Neural cell (in vitro differentiated cells): ENCODE data around the gene CLDN2. TPM values are rescaled to one million over a fixed set of nuclear protein-coding genes. Genes with fewer than 3 reads are reported as not detected.

Experiments used
- H2AFZ ChIP-seq: fragments of 200-600, 300-800 bp; sonication (generic), shearing (Covaris generic); 2 replicates; pipeline ENCODE4 v1.6.0; 2014; ENCODE audit warnings: low read depth, mild to moderate bottlenecking, antibody characterized with exemption, low read length, moderate library complexity
- H3F3A ChIP-seq: fragments of 200-600 bp; shearing (Covaris generic); 2 replicates; pipeline ENCODE4 v1.6.1; 2016; ENCODE audit warnings: mild to moderate bottlenecking, moderate library complexity, mixed read lengths, antibody characterized with exemption, low read length; ENCODE audit not compliant: insufficient read depth, poor library complexity, severe bottlenecking
- H3K27ac ChIP-seq: fragments of 200-600, 300-800 bp; sonication (generic), shearing (Covaris generic); 2 replicates; pipeline ENCODE4 v1.5.1; 2014; ENCODE audit warnings: mild to moderate bottlenecking, low read length, moderate library complexity
- H3K27me3 ChIP-seq: fragments of 300-800, 200-600 bp; sonication (generic), shearing (Covaris generic); 2 replicates; pipeline ENCODE4 v1.6.0; 2014; ENCODE audit warnings: mild to moderate bottlenecking, low read depth, low read length, moderate library complexity; ENCODE audit not compliant: insufficient read depth
- H3K36me3 ChIP-seq: fragments of 300-800, 200-600 bp; sonication (generic), shearing (Covaris generic); 2 replicates; pipeline ENCODE4 v1.5.1; 2014; ENCODE audit warnings: mild to moderate bottlenecking, antibody characterized with exemption, low read length, moderate library complexity; ENCODE audit not compliant: insufficient read depth
- H3K4me2 ChIP-seq: fragments of 300-800, 200-600 bp; sonication (generic), shearing (Covaris generic); 2 replicates; pipeline ENCODE4 v1.6.0; 2014; ENCODE audit warnings: mild to moderate bottlenecking, low read length
- H3K4me3 ChIP-seq: fragments of 300-800, 200-600 bp; sonication (generic), shearing (Covaris generic); 2 replicates; pipeline ENCODE4 v1.5.1; 2014; ENCODE audit warnings: mild to moderate bottlenecking, low read length, moderate library complexity
- H3K79me2 ChIP-seq: fragments of 200-600 bp; shearing (Covaris generic); replicated peaks from 2 replicates; pipeline ENCODE4 v1.6.0; 2014; ENCODE audit warnings: mild to moderate bottlenecking, low read length, moderate library complexity; ENCODE audit not compliant: insufficient read depth
- H3K9ac ChIP-seq: fragments of 300-800, 200-600 bp; sonication (generic), shearing (Covaris generic); 2 replicates; pipeline ENCODE4 v1.6.1; 2016; ENCODE audit warnings: mild to moderate bottlenecking, low read length, mixed read lengths
- H3K9me2 ChIP-seq: fragments of 200-600 bp; shearing (Covaris generic); 2 replicates; pipeline ENCODE4 v1.6.1; 2016; ENCODE audit warnings: mild to moderate bottlenecking, low read length, mixed read lengths; ENCODE audit not compliant: insufficient read depth
- H3K9me3 ChIP-seq: fragments of 200-600, 300-800 bp; sonication (generic), shearing (Covaris generic); 2 replicates; pipeline ENCODE4 v1.6.1; 2016; ENCODE audit warnings: mild to moderate bottlenecking, mixed run types, low read length, moderate library complexity, mixed read lengths
- H4K20me1 ChIP-seq: fragments of 200-600 bp; shearing (Covaris generic); 2 replicates; pipeline ENCODE4 v1.6.1; 2016; ENCODE audit warnings: mild to moderate bottlenecking, mixed run types; ENCODE audit not compliant: insufficient read depth
- CTCF ChIP-seq: fragments of 450-650 bp; IDR thresholded peaks from 2 replicates; pipeline ENCODE4 v1.5.1; 2014; ENCODE audit warnings: antibody characterized with exemption, mild to moderate bottlenecking, moderate library complexity; ENCODE audit not compliant: poor library complexity, severe bottlenecking
- EP300 ChIP-seq: fragments of 450-650 bp; conservative IDR thresholded peaks from 2 replicates; pipeline ENCODE4 v1.6.1; 2014; ENCODE audit warnings: antibody characterized with exemption, mild to moderate bottlenecking, moderate library complexity; ENCODE audit not compliant: poor library complexity, severe bottlenecking
- EZH2 ChIP-seq: fragments of 200-600, 300-800 bp; shearing (Covaris generic), sonication (generic); IDR thresholded peaks from 2 replicates; pipeline ENCODE4 v1.6.1; 2014; ENCODE audit warnings: antibody characterized with exemption, low read length, borderline replicate concordance, mild to moderate bottlenecking; ENCODE audit not compliant: insufficient read depth, poor library complexity, severe bottlenecking
- MXI1 ChIP-seq: fragments of 450-650 bp; conservative IDR thresholded peaks from 2 replicates; pipeline ENCODE4 v1.6.1; 2014; ENCODE audit warnings: antibody characterized with exemption, mild to moderate bottlenecking; ENCODE audit not compliant: poor library complexity, severe bottlenecking
- POLR2AphosphoS5 ChIP-seq: IDR thresholded peaks from 2 replicates; pipeline ENCODE4 v1.6.1; 2012
- RAD21 ChIP-seq: fragments of 450-650 bp; conservative IDR thresholded peaks from 2 replicates; pipeline ENCODE4 v1.6.1; 2014; ENCODE audit warnings: antibody characterized with exemption, mild to moderate bottlenecking, moderate library complexity
- REST ChIP-seq: IDR thresholded peaks from 2 replicates; pipeline ENCODE4 v1.6.1; 2012; ENCODE audit warnings: borderline replicate concordance
- SMC3 ChIP-seq: fragments of 450-650 bp; conservative IDR thresholded peaks from 2 replicates; pipeline ENCODE4 v1.6.1; 2014; ENCODE audit warnings: antibody characterized with exemption, mild to moderate bottlenecking, moderate library complexity; ENCODE audit not compliant: poor library complexity
- TAF1 ChIP-seq: IDR thresholded peaks from 2 replicates; pipeline ENCODE4 v1.6.1; 2012; ENCODE audit warnings: low read depth
- polyA plus RNA-seq: library from polyadenylated mRNA; depleted of rRNA; stranded (reverse); fragments of >200 nt; gene quantifications from 2 replicates; pipeline ENCODE4 v1.2.3, GENCODE V29; 2014

Gene CLDN2
- polyA plus RNA-seq, 1 donor from 2014 or later: not detected

- no peak overlapping the region for H3K4me2 ChIP-seq
- H3F3A ChIP-seq: no peaks in the 10 kb centered on the region
These were observed 45.1 kb upstream of the CLDN2 start for GRCh38 chrX:106875151-106875550.

GRCh38 chrX:106889468-106889867, 30.7 kb upstream of the CLDN2 start:
- Histone ChIP-seq H3K27ac (no peak overlapping the region), H3K9me2 (no peaks in the 10 kb centered on the region), H3F3A (no peaks in the 10 kb centered on the region)

More at GRCh38 chrX:106875151-106875550, 45.1 kb upstream of the CLDN2 start:
- no peaks in the 10 kb centered on the region for H3K9me3 ChIP-seq
- no peaks in the 10 kb centered on the region for H3K27me3 ChIP-seq
- no peak overlapping the region for H3K27ac ChIP-seq
- H4K20me1 ChIP-seq: no peaks in the 10 kb centered on the region
- no peak overlapping the region for H3K9ac ChIP-seq
- no peak overlapping the region for H3K4me3 ChIP-seq
- TF ChIP-seq REST (no peak), MXI1 (no peak), EZH2 (no peak), EP300 (no peak), POLR2AphosphoS5 (no peak), RAD21 (no peak)
- H2AFZ ChIP-seq: no peak overlapping the region
- no peaks in the 10 kb centered on the region for H3K9me2 ChIP-seq
- no peaks in the 10 kb centered on the region for H3K79me2 ChIP-seq
- H3K36me3 ChIP-seq: no peaks in the 10 kb centered on the region

More at GRCh38 chrX:106889468-106889867, 30.7 kb upstream of the CLDN2 start:
- Histone ChIP-seq H3K9me3 (no peaks in the 10 kb centered on the region), H3K9ac (no peak overlapping the region), H4K20me1 (no peaks in the 10 kb centered on the region), H3K4me2 (no peak overlapping the region), H3K27me3 (no peaks in the 10 kb centered on the region), H3K36me3 (no peaks in the 10 kb centered on the region), H2AFZ (no peak overlapping the region), H3K4me3 (no peak overlapping the region), H3K79me2 (no peaks in the 10 kb centered on the region)
- no peak for TF ChIP-seq REST
- TF ChIP-seq MXI1: no peak
- TF ChIP-seq SMC3: no peak
- no peak for TF ChIP-seq TAF1
- no peak for TF ChIP-seq EP300
- TF ChIP-seq RAD21: no peak
- TF ChIP-seq EZH2: no peak
- no peak for TF ChIP-seq POLR2AphosphoS5
- TF ChIP-seq CTCF: no peak
